Prostate gland (tissue), 2 donors: ENCODE results near the gene PLA2G2D. TPM values are rescaled to one million over a fixed set of nuclear protein-coding genes. Genes with fewer than 3 reads are reported as not detected.

Source experiments
- DNase-seq: peaks from one replicate; pipeline ENCODE4 v3.0.0-alpha.2; 2019; ENCODE audit warnings: low spot score
- H3K27ac ChIP-seq, 2 donors: fragments of 200-600 bp; sonication (generic); 2 replicates each; pipeline ENCODE4 v1.5.1; 2017 to 2019
- H3K27me3 ChIP-seq: fragments of 200-600 bp; sonication (generic); replicated peaks from 2 replicates; pipeline ENCODE4 v1.5.1; 2019; ENCODE audit not compliant: insufficient read depth
- H3K36me3 ChIP-seq, 2 donors: fragments of 200-600 bp; sonication (generic); 1 replicate in 1 of 2; 2 replicates in 1 of 2; pipeline versions ENCODE4 v1.5.1 to v1.8.1; 2017 to 2019
- H3K4me1 ChIP-seq: fragments of 200-600 bp; sonication (generic); replicated peaks from 2 replicates; pipeline ENCODE4 v1.5.1; 2019
- H3K4me3 ChIP-seq, 2 donors: fragments of 200-600 bp; sonication (generic); 2 replicates each; pipeline ENCODE4 v1.5.1; 2017 to 2019
- H3K9me3 ChIP-seq: fragments of 200-600 bp; sonication (generic); 2 replicates; pipeline ENCODE4 v1.5.1; 2017
- POLR2A ChIP-seq: fragments of 450-650 bp; IDR thresholded peaks from one replicate; pipeline ENCODE4 v1.6.1; 2016; ENCODE audit warnings: antibody characterized with exemption, mild to moderate bottlenecking
- POLR2AphosphoS5 ChIP-seq: sonication (generic); formaldehyde crosslinking; IDR thresholded peaks from one replicate; pipeline ENCODE4 v1.6.1; 2017; ENCODE audit warnings: antibody characterized with exemption
- WGBS: methylation state at CpG from one replicate; pipeline ENCODE4 v1.1.5; 2018; 5-methylcytosine and 5-hydroxymethylcytosine counted together
- intact Hi-C: fragments of 100-400 bp; cut with DNase I; formaldehyde crosslinking; loops from one replicate; pipeline ENCODE4 v1.14.2; 2022
- total RNA-seq, 2 donors: library from RNA; depleted of rRNA; stranded (reverse); fragments of >200 nt; gene quantifications; one replicate each; pipeline ENCODE4 v1.1.0, GENCODE V29; 2016
- TF ChIP-seq, protein P1 (sequence below), 4 experiments: fragments of 200-600 bp in 2 of 4; fragments of 450-650 bp in 2 of 4; sonication (generic) in 2 of 4; IDR thresholded peaks; 1 replicate in 3 of 4; 2 replicates in 1 of 4; pipeline ENCODE4 v1.5.1; 2016 to 2019; ENCODE audit warnings: antibody characterized with exemption in 4 of 4, mild to moderate bottlenecking in 2 of 4, moderate library complexity in 2 of 4

Gene PLA2G2D
- total RNA-seq, 2 donors from 2014 or later = not detected

DNA sequence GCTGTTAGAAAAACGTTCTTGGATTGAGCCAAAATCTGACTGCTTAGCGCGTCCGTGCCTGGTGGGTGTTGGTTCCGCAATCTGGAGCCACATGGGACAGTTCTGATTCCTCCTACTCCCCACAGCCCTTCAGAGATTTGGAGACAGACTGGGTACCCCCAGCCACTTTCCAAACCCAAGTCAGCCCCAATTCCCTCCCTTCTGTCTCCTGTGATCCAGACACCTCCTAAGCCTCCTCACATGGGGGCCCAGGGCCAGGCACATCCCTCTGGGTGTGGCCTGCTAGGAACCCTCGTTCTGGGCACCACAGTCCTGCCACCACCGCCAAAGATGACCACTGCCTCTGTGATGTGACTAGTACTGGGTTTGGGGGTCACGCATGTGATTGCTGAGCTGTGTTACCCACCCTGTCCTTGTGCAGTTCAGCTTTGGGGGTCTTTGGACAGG lies 44.6 kb downstream of the PLA2G2D start:
- Histone ChIP-seq H3K27me3 (no peaks in the 10 kb centered on the region), H3K9me3 (no peaks in the 10 kb centered on the region), H3K27ac (no peak overlapping the region), H3K36me3 (no peaks in the 10 kb centered on the region), H3K4me3 (no peak overlapping the region), H3K4me1 (no peaks in the 10 kb centered on the region)
- intact Hi-C loops = loop anchor here (5.0 kb wide), 1 partner anchor 97 kb away; the partner anchor contains the start of gene PLA2G2A
- WGBS = 67% methylated on average over 8 of the region's 8 CpGs
- TF ChIP-seq POLR2AphosphoS5 = no peak
- TF ChIP-seq POLR2A = no peak
- TF ChIP-seq, protein P1, sequence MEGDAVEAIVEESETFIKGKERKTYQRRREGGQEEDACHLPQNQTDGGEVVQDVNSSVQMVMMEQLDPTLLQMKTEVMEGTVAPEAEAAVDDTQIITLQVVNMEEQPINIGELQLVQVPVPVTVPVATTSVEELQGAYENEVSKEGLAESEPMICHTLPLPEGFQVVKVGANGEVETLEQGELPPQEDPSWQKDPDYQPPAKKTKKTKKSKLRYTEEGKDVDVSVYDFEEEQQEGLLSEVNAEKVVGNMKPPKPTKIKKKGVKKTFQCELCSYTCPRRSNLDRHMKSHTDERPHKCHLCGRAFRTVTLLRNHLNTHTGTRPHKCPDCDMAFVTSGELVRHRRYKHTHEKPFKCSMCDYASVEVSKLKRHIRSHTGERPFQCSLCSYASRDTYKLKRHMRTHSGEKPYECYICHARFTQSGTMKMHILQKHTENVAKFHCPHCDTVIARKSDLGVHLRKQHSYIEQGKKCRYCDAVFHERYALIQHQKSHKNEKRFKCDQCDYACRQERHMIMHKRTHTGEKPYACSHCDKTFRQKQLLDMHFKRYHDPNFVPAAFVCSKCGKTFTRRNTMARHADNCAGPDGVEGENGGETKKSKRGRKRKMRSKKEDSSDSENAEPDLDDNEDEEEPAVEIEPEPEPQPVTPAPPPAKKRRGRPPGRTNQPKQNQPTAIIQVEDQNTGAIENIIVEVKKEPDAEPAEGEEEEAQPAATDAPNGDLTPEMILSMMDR (IDR thresholded peaks at IDR 0.05) = no peak
- DNase-seq = no peak

DNA sequence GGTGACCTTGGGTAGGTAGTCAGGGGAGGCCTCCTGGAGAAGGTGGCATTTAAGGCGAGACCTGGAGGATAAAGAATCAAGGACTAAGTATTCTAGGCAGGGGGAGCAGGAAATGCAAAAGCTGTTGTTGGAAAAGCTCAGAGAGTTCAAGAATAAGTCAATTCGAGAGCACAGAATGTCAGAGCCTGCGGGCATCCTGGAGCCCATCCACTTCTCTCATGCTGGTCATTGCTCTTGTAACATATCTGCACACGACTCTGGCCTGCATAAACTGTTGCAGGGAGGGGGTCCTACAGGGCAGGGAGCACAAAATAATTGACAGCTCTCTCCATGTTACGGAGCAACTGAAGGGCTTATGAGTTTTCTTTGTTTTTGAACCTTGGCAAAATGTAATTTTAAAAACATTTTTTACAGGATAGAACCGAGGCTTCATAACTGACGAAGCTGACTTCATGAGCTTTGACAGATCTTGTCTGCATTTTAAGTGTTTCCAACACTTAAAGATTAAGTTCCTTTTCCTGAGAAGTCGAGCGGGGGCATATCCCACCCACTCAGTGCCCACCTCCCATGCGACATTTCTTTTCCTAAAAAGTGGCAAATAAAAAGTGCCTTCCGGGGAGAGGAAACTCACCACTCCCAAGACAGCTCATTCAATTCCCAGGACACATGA lies 45.1 kb downstream of the PLA2G2D start:
- intact Hi-C loops = loop anchor here (5.0 kb wide), 1 partner anchor 97 kb away; the partner anchor contains the start of gene PLA2G2A

DNA sequence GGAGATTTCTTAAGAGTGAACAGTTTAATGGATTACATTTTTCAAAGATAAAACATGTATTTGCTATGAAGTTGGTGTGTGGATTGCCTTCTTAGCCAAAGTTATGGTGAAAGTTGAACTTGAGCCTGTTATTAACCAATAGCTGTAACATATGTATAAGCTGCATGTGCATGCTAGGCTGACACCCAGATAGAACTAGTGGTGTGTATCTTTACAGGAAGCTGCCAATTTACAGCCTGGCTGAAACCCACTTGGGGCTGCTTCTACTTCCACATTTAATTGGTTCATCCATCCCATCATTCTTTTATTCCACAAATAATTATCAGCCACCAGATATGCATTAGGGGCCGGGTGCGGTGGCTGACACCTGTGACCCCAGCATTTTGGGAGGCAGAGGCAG lies 46.1 kb downstream of the PLA2G2D start:
- Histone ChIP-seq H3K27me3 (no peaks in the 10 kb centered on the region), H3K36me3 (no peaks in the 10 kb centered on the region), H3K27ac (no peak overlapping the region), H3K9me3 (no peaks in the 10 kb centered on the region), H3K4me1 (no peaks in the 10 kb centered on the region), H3K4me3 (no peak overlapping the region)
- no peak for TF ChIP-seq POLR2AphosphoS5
- TF ChIP-seq, protein P1 (IDR thresholded peaks at IDR 0.05) = no peak
- no peak for TF ChIP-seq POLR2A
- DNase-seq = no peak
- 100% methylated on average over 2 of the region's 2 CpGs for WGBS
- intact Hi-C loops = loop anchor here (5.0 kb wide), 1 partner anchor 96 kb away; the partner anchor contains the start of gene PLA2G2A

More for the DNA sequence above, 45.1 kb downstream of the PLA2G2D start:
- 68% methylated on average over 11 of the region's 11 CpGs for WGBS
- Histone ChIP-seq H3K27ac (no peak overlapping the region), H3K9me3 (no peaks in the 10 kb centered on the region), H3K27me3 (no peaks in the 10 kb centered on the region), H3K4me1 (no peaks in the 10 kb centered on the region), H3K4me3 (no peak overlapping the region), H3K36me3 (no peaks in the 10 kb centered on the region)
- TF ChIP-seq POLR2AphosphoS5 (no peak), POLR2A (no peak)
- TF ChIP-seq, protein P1 (IDR thresholded peaks at IDR 0.05) = no peak
- DNase-seq = no peak

DNA sequence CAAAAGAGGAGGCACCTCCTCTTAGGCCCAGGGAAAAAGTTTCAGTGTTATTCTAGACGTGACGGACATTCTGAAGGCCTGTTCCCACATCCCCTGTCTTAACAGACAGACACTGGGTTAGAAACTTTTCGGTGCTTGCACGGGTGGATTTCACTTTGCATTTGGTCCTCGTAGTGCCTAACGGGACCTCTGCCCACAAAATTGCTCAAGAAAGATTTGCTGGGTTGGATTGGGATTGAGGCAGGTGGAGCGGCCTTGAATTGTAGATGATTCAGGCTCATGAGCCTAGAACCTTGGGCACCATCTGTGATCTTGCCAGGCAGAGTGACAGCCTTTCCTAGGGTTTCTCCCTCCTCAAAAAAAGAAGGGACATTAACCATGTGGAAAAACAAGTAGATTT lies 46.6 kb downstream of the PLA2G2D start:
- Histone ChIP-seq H3K36me3 (no peaks in the 10 kb centered on the region), H3K27ac (no peak overlapping the region), H3K9me3 (no peaks in the 10 kb centered on the region), H3K4me1 (no peaks in the 10 kb centered on the region), H3K27me3 (no peaks in the 10 kb centered on the region), H3K4me3 (no peak overlapping the region)
- WGBS = 92% methylated on average over 7 of the region's 7 CpGs
- DNase-seq = no peak
- intact Hi-C loops = loop anchor here (5.0 kb wide), 1 partner anchor 95 kb away; the partner anchor contains the start of gene PLA2G2A
- TF ChIP-seq POLR2A (no peak), POLR2AphosphoS5 (no peak)
- TF ChIP-seq, protein P1 (IDR thresholded peaks at IDR 0.05) = no peak

DNA sequence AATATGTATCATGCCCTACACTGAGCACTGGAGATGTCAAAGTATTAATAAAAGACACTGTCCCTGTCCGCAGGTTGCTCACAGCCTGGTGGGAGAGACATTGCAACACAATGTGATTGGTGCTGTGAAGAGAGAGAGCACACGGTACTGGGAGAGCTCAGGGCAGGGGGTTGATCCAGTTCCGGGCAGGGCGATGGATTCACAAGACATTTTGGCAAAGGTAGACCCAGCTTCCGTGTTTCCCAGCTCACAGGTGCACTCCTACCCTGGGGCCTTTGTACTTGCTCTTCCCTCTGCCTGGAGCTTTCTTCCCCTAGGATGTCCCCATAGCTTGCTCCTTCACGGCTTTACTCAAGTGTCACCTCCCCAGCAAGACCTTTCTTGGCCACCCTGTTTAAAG lies 47.9 kb downstream of the PLA2G2D start:
- Histone ChIP-seq H3K27me3 (no peaks in the 10 kb centered on the region), H3K36me3 (no peaks in the 10 kb centered on the region), H3K4me1 (no peaks in the 10 kb centered on the region), H3K4me3 (no peak overlapping the region), H3K27ac (no peak overlapping the region), H3K9me3 (no peaks in the 10 kb centered on the region)
- 80% methylated on average over 6 of the region's 6 CpGs for WGBS
- intact Hi-C loops = loop anchor here (5.0 kb wide), 1 partner anchor 94 kb away; the partner anchor contains the start of gene PLA2G2A
- DNase-seq = no peak
- TF ChIP-seq, protein P1 (IDR thresholded peaks at IDR 0.05) = no peak
- TF ChIP-seq POLR2A (no peak), POLR2AphosphoS5 (no peak)
